ENCODE data around the gene TM7SF2.

GRCh38 chr11:65102142-65103095 is 9.3 kb upstream of the TM7SF2 start:
- TF ChIP-seq CTCF (optimal IDR thresholded peaks at IDR 0.05 in 1 of 3, IDR thresholded peaks at IDR 0.05 in 1 of 3, conservative IDR thresholded peaks at IDR 0.05 in 1 of 3; ENCODE audit: extremely low read depth in 1 of 3, insufficient read depth in 2 of 3, low read length in 3 of 3) (no peak), EZH2 (IDR thresholded peaks at IDR 0.05; ENCODE audit: low read length) (no peak)
